Measurements from ENCODE around the gene CD276. TPM values are rescaled to one million over a fixed set of nuclear protein-coding genes. Genes with fewer than 3 reads are reported as not detected.

The CD276 gene
- total RNA-seq, 3 donors from 2014 or later = 26.2 to 39.2 (median 29.9) TPM

GRCh38 chr15:73680549-73680948 is 3.6 kb upstream of the CD276 start:
- H3K36me3 ChIP-seq (ENCODE audit: low read depth) = no peaks in the 10 kb centered on the region
- DNase-seq = no peak
- TF ChIP-seq, protein P1, sequence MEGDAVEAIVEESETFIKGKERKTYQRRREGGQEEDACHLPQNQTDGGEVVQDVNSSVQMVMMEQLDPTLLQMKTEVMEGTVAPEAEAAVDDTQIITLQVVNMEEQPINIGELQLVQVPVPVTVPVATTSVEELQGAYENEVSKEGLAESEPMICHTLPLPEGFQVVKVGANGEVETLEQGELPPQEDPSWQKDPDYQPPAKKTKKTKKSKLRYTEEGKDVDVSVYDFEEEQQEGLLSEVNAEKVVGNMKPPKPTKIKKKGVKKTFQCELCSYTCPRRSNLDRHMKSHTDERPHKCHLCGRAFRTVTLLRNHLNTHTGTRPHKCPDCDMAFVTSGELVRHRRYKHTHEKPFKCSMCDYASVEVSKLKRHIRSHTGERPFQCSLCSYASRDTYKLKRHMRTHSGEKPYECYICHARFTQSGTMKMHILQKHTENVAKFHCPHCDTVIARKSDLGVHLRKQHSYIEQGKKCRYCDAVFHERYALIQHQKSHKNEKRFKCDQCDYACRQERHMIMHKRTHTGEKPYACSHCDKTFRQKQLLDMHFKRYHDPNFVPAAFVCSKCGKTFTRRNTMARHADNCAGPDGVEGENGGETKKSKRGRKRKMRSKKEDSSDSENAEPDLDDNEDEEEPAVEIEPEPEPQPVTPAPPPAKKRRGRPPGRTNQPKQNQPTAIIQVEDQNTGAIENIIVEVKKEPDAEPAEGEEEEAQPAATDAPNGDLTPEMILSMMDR (IDR thresholded peaks at IDR 0.05) = no peak
- intact Hi-C loops (cut with DNase I, micrococcal nuclease) = loop anchor here in 1 of 2 donors (10.0 kb wide), 1 partner anchor 46 kb away; the partner anchor contains the start of gene NPTN
- no peaks in the 10 kb centered on the region for H3K9me3 ChIP-seq
- ATAC-seq = no peak
- H3K4me1 ChIP-seq (ENCODE audit: low read depth) = peaks cover 11% of the 10 kb centered on the region
- no peak overlapping the region for H3K4me3 ChIP-seq

DNA sequence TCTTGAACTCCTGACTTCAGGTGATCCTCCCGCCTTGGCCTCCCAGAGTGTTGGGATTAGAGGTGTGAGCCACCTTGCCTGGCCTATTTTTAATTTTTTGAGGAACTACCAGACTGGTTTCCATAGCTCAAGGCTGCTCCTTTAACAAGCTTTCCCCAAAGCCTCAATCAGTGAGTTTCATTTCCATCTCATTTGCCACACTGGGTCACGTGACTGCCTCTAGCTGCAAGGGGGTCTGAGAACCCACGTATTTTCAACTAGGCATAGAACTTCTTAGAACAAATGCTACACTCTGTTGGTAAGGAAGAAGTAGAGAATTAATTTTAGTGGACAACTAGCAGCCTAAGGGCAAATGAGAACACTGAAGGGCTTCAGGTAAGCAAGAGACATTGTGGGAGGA is 3.1 kb upstream of the CD276 start:
- H3K9me3 ChIP-seq = no peaks in the 10 kb centered on the region
- no peak for DNase-seq
- TF ChIP-seq, protein P1 (IDR thresholded peaks at IDR 0.05) = no peak
- H3K4me1 ChIP-seq (ENCODE audit: low read depth) = peaks cover 11% of the 10 kb centered on the region
- no peaks in the 10 kb centered on the region for H3K36me3 ChIP-seq (ENCODE audit: low read depth)
- H3K4me3 ChIP-seq = no peak overlapping the region
- ATAC-seq = no peak
- intact Hi-C loops (cut with DNase I, micrococcal nuclease) = loop anchor here in 1 of 2 donors (10.0 kb wide), 1 partner anchor 46 kb away; the partner anchor contains the start of gene NPTN

DNA sequence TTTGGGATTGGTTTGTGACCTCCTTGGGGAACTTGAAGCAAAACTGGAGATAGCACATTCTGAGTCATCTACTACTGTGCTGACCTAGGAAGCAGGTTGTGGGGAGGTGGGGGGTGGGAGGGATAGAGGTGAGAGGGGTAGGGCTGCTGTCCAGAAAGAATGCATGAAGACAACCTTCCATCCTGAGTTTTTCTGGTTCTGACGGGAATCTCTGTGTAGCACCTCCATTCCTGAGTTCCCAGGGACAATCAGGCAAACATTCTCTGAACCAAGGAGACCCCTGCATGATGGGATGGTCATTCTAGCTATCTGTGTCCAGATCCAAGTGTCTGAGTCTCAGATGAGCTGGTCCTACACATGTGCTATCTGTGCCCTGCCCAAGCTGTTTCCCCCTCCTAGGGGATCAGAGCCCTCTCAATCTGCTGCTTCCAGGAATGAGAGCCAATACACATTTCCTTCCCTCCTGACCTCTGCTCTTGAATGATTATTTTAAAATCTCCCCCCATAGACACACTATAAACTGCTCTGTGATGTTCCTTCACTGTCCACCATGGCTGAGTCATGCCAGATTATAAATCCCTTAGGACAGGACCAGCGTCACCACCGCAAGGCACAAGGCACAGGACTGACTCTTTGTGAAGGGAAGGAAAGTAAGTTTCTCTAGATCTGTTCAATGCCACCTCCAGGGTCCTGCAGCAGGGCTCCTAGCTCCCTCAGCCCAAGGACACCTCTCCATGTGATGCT is 2.2 kb upstream of the CD276 start:
- intact Hi-C loops (cut with DNase I, micrococcal nuclease) = loop anchor here in 1 of 2 donors (10.0 kb wide), 1 partner anchor 47 kb away; the partner anchor contains the start of gene NPTN
- Histone ChIP-seq H3K4me1 (ENCODE audit: low read depth) (peaks cover 11% of the 10 kb centered on the region), H3K36me3 (ENCODE audit: low read depth) (no peaks in the 10 kb centered on the region), H3K9me3 (no peaks in the 10 kb centered on the region), H3K4me3 (no peak overlapping the region)
- TF ChIP-seq, protein P1 (IDR thresholded peaks at IDR 0.05) = no peak
- no peak for ATAC-seq
- DNase-seq = no peak

DNA sequence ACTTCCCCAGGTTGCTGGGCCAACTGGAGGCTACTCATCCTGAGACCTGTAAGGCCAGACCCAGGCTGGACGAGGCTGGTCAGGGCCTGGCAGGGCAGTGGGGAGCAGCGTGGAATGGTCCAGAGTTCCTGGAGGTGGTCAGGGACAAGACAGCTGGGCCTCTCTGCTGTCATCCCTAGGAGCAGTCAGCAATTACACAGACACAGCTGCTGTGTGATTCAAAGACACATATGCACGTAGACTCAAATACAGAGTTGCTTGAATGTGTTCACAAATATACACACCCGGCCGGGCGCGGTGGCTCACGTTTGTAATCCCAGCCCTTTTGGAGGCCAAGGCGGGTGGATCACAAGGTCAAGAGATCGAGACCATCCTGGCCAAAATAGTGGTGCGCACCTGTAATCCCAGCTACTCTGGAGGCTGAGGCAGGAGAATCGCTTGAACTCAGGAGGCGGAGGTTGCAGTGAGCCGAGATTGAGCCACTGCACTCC is 1.5 kb upstream of the CD276 start:
- Histone ChIP-seq H3K9me3 (no peaks in the 10 kb centered on the region), H3K4me3 (no peak overlapping the region), H3K36me3 (ENCODE audit: low read depth) (no peaks in the 10 kb centered on the region), H3K4me1 (ENCODE audit: low read depth) (peaks cover 11% of the 10 kb centered on the region)
- DNase-seq = no peak
- TF ChIP-seq, protein P1 (IDR thresholded peaks at IDR 0.05) = no peak
- intact Hi-C loops (cut with DNase I, micrococcal nuclease) = loop anchor here in 1 of 2 donors (10.0 kb wide), 1 partner anchor 48 kb away; the partner anchor contains the start of gene NPTN
- ATAC-seq = no peak

- Histone ChIP-seq H3K4me3 (no peak overlapping the region), H3K9me3 (no peaks in the 10 kb centered on the region), H3K36me3 (ENCODE audit: low read depth) (no peaks in the 10 kb centered on the region), H3K4me1 (ENCODE audit: low read depth) (peaks cover 11% of the 10 kb centered on the region)
- TF ChIP-seq, protein P1 (IDR thresholded peaks at IDR 0.05) = peak; percentile 20
- DNase-seq (no peak), ATAC-seq (no peak)
- intact Hi-C loops (cut with DNase I, micrococcal nuclease) = loop anchor here in 1 of 2 donors (10.0 kb wide), 1 partner anchor 49 kb away; the partner anchor contains the start of gene NPTN
Observed at GRCh38 chr15:73683257-73683776, 866 bp upstream of the CD276 start.

Measured in mucosa of descending colon (tissue), 3 donors.